ENCODE data around the gene COL19A1.

Gene COL19A1

GRCh38 chr6:70241991-70242420, 375.6 kb downstream of the COL19A1 start:
- DNase-seq, result no peak

GRCh38 chr6:70246118-70246517, 379.8 kb downstream of the COL19A1 start:
- DNase-seq, result no peak

DNA sequence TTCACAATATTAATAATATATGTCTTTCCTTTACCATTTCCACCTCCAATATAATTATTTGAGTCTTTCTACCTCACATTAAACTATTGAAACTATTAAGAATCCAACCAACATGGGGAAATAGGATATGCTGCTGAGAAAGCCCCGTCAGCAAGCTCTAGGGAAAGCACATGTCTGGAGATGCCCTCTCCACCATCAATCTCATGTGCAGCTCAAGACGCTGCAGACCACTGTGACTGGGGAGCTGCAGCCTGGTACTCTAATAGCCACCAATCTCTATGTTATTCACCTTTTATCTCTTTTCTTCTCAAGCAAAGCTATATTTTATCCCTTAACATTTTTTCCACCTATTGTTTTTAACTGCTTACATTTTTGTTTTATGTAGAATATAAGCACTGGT, 386.2 kb downstream of the COL19A1 start:
- DNase-seq, result no peak

DNA sequence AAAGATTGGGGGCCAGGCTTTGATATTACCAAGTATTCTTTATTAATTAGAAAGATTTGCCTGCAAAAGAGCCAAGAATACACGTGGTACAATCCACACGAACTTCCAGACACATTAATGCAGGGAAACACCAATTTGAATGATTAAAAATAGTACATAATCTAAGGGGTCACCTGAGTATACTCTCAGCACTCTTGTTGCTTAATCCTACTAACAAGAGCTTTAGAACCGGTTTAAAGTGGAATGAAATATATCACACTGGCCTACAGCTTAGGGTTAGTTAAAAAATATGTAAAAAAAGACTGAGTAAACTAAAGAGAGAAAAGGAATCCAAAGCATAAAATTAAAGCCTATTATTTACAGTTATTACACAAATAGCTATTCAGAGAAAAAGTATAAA, 387.6 kb downstream of the COL19A1 start:
- no peak for DNase-seq

DNA sequence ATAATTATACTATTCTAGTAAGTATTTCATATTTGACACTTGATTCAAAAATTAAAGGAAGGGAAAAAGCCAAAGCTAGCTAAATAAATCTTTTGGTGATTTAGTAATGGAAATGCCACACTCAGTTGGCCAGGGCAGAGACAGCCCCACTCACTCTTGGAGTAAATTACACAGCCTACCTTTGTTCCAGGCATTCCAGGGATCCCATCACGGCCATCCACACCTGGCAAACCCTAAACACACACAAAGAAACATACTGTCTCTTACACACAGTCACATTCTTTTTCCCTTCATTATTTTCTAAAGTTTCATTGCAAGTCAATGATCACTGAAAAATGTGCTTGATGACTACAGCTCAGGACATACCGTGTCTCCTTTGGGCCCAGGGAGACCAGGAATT, 388.4 kb downstream of the COL19A1 start:
- no peak for DNase-seq

GRCh38 chr6:70257768-70258273, 391.5 kb downstream of the COL19A1 start:
- no peak for DNase-seq

DNA sequence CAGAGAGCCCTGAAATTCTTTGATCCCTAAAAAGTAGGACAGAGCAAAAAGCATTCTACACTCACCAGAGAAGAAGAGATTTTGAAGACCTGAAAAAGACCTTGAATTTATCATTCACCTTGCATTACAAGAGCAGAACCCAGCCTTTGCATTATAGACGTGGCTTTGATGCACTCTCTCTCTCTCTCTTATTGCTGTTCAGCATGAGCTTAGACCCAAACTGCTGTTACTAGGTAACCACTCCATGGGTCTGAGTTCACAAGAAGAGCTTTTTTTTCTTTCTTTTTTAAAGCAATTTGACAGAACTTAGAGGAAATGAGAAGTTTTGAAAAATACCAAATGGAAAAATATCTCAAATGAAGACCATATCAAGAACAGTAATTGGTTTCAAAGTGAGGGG, 392.1 kb downstream of the COL19A1 start:
- no peak for DNase-seq

All from OCI-M1 (cell line).